HepG2 (cell line): ENCODE data around the gene EBP. TPM values are rescaled to one million over a fixed set of nuclear protein-coding genes. Genes with fewer than 3 reads are reported as not detected.

Experiments used
- AKAP8 ChIP-seq: sonication (generic); formaldehyde crosslinking; IDR thresholded peaks from 2 replicates; pipeline ENCODE4 v1.5.1; 2020; ENCODE audit warnings: mild to moderate bottlenecking, missing genetic modification reagents
- DMAP1 ChIP-seq: IDR thresholded peaks from 2 replicates; pipeline ENCODE4 v1.6.1; 2016
- DMTF1 ChIP-seq: sonication (generic); formaldehyde crosslinking; IDR thresholded peaks from 2 replicates; pipeline ENCODE4 v1.4.0; 2020; ENCODE audit warnings: mild to moderate bottlenecking, missing genetic modification reagents
- FIP1L1 ChIP-seq: fragments of 200-400 bp; formaldehyde crosslinking; IDR thresholded peaks from 2 replicates; pipeline ENCODE4 v1.6.1; 2018; ENCODE audit warnings: low read depth, mild to moderate bottlenecking, low read length, moderate library complexity, borderline replicate concordance; ENCODE audit not compliant: insufficient read depth
- FOSL2 ChIP-seq: sonication (generic); formaldehyde crosslinking; IDR thresholded peaks from 2 replicates; pipeline ENCODE4 v1.4.0; 2020; ENCODE audit warnings: missing genetic modification reagents
- HOMEZ ChIP-seq: IDR thresholded peaks from 2 replicates; pipeline ENCODE4 v1.6.1; 2016; ENCODE audit warnings: low read depth
- KAT7 ChIP-seq: IDR thresholded peaks from 2 replicates; pipeline ENCODE4 v1.6.1; 2018; ENCODE audit warnings: borderline replicate concordance, missing compliant biosample characterization
- MTERF4 ChIP-seq: sonication (generic); formaldehyde crosslinking; IDR thresholded peaks from 2 replicates; pipeline ENCODE4 v1.8.0; 2023; ENCODE audit warnings: mild to moderate bottlenecking, missing genetic modification reagents
- MXD1 ChIP-seq: sonication (generic); formaldehyde crosslinking; IDR thresholded peaks from 2 replicates; pipeline ENCODE4 v1.4.0; 2020; ENCODE audit warnings: mild to moderate bottlenecking, missing genetic modification reagents
- PATZ1 ChIP-seq: sonication (generic); formaldehyde crosslinking; IDR thresholded peaks from 2 replicates; pipeline ENCODE4 v1.4.0; 2020; ENCODE audit warnings: missing genetic modification reagents
- SNAI1 ChIP-seq: sonication (generic); formaldehyde crosslinking; IDR thresholded peaks from 2 replicates; pipeline ENCODE4 v1.5.0; 2020; ENCODE audit warnings: mild to moderate bottlenecking, missing genetic modification reagents, borderline replicate concordance
- SYNCRIP ChIP-seq: fragments of 200-400 bp; formaldehyde crosslinking; IDR thresholded peaks from 2 replicates; pipeline ENCODE4 v1.6.1; 2018; ENCODE audit warnings: mild to moderate bottlenecking, low read depth, low read length; ENCODE audit not compliant: insufficient read depth
- ZFP36 ChIP-seq: fragments of 150-350 bp; IDR thresholded peaks from 2 replicates; pipeline ENCODE4 v1.6.1; 2018; ENCODE audit warnings: borderline replicate concordance, low read length, low read depth; ENCODE audit not compliant: partially characterized antibody
- ZIK1 ChIP-seq: sonication (generic); formaldehyde crosslinking; IDR thresholded peaks from 2 replicates; pipeline ENCODE4 v1.5.0; 2020; ENCODE audit warnings: mild to moderate bottlenecking, low read depth, missing genetic modification reagents, borderline replicate concordance
- ZNF143 ChIP-seq: sonication (generic); formaldehyde crosslinking; IDR thresholded peaks from 2 replicates; pipeline ENCODE4 v1.4.0; 2020; ENCODE audit warnings: missing genetic modification reagents
- ZNF20 ChIP-seq: sonication (generic); formaldehyde crosslinking; IDR thresholded peaks from 2 replicates; pipeline ENCODE4 v1.4.0; 2020; ENCODE audit warnings: mild to moderate bottlenecking, moderate library complexity, missing genetic modification reagents
- ZNF207 ChIP-seq: fragments of 450-650 bp; IDR thresholded peaks from 2 replicates; pipeline ENCODE4 v1.6.1; 2016; ENCODE audit warnings: antibody characterized with exemption, borderline replicate concordance
- ZNF274 ChIP-seq: sonication (generic); formaldehyde crosslinking; IDR thresholded peaks from 2 replicates; pipeline ENCODE4 v1.5.1; 2020; ENCODE audit warnings: mild to moderate bottlenecking, missing genetic modification reagents
- ZNF543 ChIP-seq: sonication (generic); formaldehyde crosslinking; IDR thresholded peaks from 2 replicates; pipeline ENCODE4 v1.4.0; 2020; ENCODE audit warnings: mild to moderate bottlenecking, missing genetic modification reagents
- ZNF614 ChIP-seq: IDR thresholded peaks from 2 replicates; pipeline ENCODE4 v1.6.1; 2018; ENCODE audit warnings: missing biosample characterization, missing genetic modification reagents, inconsistent platforms, borderline replicate concordance
- ZNF761 ChIP-seq: sonication (generic); formaldehyde crosslinking; conservative IDR thresholded peaks from 2 replicates; pipeline ENCODE4 v1.4.0; 2020; ENCODE audit warnings: mild to moderate bottlenecking, missing genetic modification reagents
- ZNF792 ChIP-seq: IDR thresholded peaks from 2 replicates; pipeline ENCODE4 v1.6.1; 2016
- ZNF841 ChIP-seq: sonication (generic); formaldehyde crosslinking; IDR thresholded peaks from 2 replicates; pipeline ENCODE4 v1.8.1; 2023; ENCODE audit warnings: missing genetic modification reagents, borderline replicate concordance
- polyA plus RNA-seq, 8 experiments: library from polyadenylated mRNA; depleted of rRNA in 3 of 8; stranded (reverse) in 7 of 8; unstranded in 1 of 8; fragments of >200 nt; fragmentation: Illumina TruSeq in 4 of 8; extraction: Trizol in 4 of 8; gene quantifications; 2 replicates each; pipeline versions ENCODE4 v1.2.1 to v1.2.3, GENCODE V29; 2011 to 2016; ENCODE audit warnings: low read depth in 4 of 8, missing spikeins in 1 of 8, mixed read lengths in 1 of 8; ENCODE audit not compliant: insufficient read depth in 1 of 8
- total RNA-seq, 5 experiments: library from RNA; depleted of rRNA; stranded (reverse); fragments of >200 nt; fragmentation: Illumina TruSeq; extraction: Trizol; gene quantifications; 2 replicates each; pipeline ENCODE4 v1.2.3, GENCODE V29; 2016; ENCODE audit warnings: low read depth in 1 of 5

EBP gene
- total and polyA plus RNA-seq, 2 of the 13 experiments (the other 11 are each of a cell fraction or from before 2014, with no cell fraction given): 106 to 260 TPM

GRCh38 chrX:48475774-48476577 is 45.6 kb upstream of the EBP start, which contains the start of gene FTSJ1 (continued):
- no peak for TF ChIP-seq PATZ1 (CRISPR knock-in tag)
- no peak for TF ChIP-seq SNAI1 (CRISPR knock-in tag)
- no peak for TF ChIP-seq ZNF20
- peak; percentile 94 for TF ChIP-seq ZNF143 (CRISPR knock-in tag)
- TF ChIP-seq ZIK1 (CRISPR knock-in tag): peak; percentile 54; the same call in 1 of the 2 replicates
- TF ChIP-seq ZFP36: no peak
- TF ChIP-seq ZNF543 (CRISPR knock-in tag): no peak
- TF ChIP-seq AKAP8: no peak
- no peak for TF ChIP-seq FIP1L1
- no peak; the same call in 1 of the 2 replicates for TF ChIP-seq FOSL2
- no peak for TF ChIP-seq DMTF1 (CRISPR knock-in tag)
- TF ChIP-seq HOMEZ (CRISPR knock-in tag): no peak
- 0 out of 2 replicates have a peak, but pooled peaks have one; percentile 64 for TF ChIP-seq MXD1 (CRISPR knock-in tag)
- TF ChIP-seq ZNF761: no peak
- no peak for TF ChIP-seq ZNF792 (CRISPR knock-in tag)
- TF ChIP-seq ZNF614 (CRISPR knock-in tag): no peak
- TF ChIP-seq DMAP1: peak; percentile 76; the same call in 1 of the 2 replicates
- TF ChIP-seq SYNCRIP: no peak
- TF ChIP-seq ZNF841 (CRISPR knock-in tag): no peak
- TF ChIP-seq ZNF274: 0 out of 2 replicates have a peak, but pooled peaks have one; percentile 12
- TF ChIP-seq MTERF4 (CRISPR knock-in tag): 0 out of 2 replicates have a peak, but pooled peaks have one; percentile 49
- no peak for TF ChIP-seq KAT7 (CRISPR knock-in tag)
- no peak for TF ChIP-seq ZNF207
